GF-D8 (cell line): ENCODE measurements around the gene ZKSCAN5.
A peak's percentile ranks its signal among the peaks of the same experiment; 100 is the strongest.

Source experiments
- DNase-seq: peaks from one replicate; lab custom pipeline; 2025; lab: John Stamatoyannopoulos, UW

ZKSCAN5 gene

DNA sequence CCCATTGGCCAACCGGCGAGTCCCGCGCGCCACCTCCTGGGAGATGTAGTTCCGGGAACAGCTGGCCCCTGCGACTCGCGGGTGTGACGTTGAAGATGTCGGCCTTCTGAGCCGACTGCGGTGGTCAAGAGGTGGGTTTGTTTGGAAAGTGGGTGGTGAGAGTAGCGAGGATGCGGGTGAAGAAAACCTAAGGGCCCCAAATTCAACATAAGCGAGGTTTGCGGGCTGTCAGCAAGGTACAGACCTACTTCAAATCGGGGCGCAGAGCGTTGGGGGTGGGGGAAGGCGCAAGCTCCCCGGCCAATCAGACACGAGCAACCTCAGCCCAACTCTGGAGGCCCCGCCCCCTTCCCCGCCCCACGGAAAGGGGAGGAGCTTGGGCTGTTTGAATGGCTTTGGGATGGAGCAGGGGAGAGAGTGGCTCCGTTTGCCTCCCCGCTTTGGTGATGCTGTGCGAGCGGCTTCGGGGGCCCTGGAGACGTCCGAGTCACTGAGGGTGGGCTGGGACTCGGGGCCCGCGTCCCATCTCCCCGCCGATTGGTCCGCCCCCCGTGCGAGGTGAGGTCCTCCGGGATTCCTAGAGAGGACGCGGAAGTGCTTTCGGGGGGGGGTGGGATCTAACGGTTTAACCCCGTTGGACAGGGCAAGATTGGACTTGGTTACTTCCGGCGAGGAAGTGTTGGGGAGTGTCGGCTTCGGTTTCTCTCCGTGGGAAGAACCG is at the start of gene ZKSCAN5:
ZKSCAN5 (plus strand) TSS at position 60 of the 721 bp plus-strand sequence. CDS start 1,383 bp downstream, outside the sequence.
- DNase-seq, result peak; percentile 91

DNA sequence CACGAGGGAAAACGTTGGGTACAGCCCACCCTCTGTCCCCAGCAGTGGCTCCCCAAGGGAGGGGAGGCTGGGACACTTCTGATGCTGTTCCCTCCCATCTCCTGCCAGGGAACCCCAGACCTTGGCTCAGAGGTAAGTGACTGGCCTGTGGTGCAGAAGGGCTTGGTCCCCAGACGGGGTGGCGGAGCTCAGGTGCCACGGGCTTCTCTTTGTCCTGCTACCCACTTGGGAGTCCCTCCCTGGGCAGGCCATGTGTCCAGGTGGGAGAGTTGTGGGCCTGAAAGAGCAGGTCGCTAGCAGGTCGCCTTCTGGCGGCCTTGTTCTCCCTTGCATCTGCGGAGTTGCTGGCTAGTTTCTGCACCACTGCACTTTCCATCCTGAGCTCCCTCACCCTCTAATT is 48.6 kb upstream of the ZKSCAN5 start:
- DNase-seq, result no peak

DNA sequence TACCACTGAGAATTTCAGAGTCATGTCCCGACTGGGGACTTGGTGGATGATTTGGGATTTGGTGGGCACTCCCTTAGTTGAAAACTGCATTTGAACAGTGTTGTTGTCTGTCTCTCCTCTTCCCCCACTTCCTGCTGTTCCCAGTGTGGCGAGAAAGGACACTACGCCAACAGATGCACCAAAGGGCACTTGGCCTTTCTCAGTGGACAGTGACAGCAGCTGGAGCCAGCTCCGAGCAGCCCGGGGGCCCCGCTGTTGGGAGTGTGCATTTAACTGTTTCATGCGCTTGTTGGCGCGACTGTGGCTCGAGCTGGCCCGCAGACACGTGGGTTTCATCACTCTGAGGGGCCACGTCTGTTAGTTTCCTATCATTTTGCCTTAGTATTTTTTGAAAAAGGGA is 48.2 kb upstream of the ZKSCAN5 start:
- no peak for DNase-seq

DNA sequence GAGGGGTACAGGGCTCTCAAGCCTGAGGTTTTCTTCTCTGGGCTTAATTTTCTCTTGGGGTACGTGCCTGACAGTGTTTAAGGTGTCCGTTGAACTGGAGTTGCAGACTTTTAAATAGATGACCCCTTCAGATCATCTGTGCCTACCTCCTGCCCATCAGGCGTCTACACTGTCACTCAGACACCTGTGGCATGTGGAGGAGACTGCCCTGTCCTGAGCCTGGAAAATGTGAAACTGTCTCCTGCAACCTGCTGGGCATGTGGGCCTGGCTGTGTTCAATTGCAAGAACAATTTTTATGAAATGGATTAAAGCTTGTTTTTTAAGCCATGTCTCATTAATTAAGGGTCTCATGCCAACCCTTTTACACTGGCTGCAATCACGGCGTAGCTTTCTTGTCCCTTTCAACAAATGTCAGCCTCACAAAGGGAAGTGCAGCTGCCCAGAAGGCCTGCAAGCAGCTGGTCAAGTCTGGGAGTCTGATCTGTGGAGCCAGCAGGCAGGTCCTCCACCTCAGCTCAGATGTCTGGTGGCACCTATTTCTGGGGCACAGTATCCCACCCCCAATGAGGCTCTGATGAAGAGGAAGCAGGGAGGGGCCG is 47.3 kb upstream of the ZKSCAN5 start:
- DNase-seq, result no peak

DNA sequence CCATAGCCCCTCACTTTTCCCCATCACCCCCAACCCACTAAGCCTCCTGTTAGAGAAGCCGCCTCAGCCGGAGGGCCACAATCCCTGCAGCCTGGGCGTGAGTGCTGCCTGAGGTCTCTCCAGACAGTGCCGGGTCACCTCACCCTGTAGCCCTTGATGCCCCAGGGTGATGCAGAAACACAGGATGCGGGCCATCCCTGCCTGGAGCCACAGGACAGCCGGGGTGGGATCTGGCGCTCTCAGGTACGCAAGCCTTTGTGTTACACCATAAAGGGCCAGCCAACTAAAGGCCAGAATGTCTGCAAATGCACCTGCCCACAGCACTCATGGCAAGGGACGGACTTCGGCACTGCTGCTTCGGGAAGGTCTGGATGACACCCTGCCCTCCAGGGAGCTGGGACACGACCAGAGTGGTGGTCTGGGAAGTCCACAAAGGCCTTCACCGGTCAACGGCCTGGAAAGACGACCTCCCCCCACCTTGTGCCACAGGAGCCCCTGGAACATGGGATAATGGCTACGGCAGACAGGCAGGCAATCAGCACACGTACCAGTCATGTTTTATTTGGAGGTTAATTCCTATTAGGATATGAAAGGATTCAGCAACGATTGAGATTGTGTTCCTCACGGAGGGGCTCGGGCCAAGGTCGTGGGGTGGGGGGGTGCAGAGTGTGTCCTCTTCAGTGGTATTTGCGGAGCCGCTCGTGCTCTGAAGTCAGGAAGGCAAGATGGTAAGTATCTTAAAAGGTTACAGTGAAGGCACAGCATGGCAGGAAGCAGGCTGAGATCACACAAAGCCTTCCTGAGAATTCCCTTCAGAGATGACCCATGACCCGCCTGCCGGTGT is 46.6 kb upstream of the ZKSCAN5 start:
- DNase-seq, result no peak

DNA sequence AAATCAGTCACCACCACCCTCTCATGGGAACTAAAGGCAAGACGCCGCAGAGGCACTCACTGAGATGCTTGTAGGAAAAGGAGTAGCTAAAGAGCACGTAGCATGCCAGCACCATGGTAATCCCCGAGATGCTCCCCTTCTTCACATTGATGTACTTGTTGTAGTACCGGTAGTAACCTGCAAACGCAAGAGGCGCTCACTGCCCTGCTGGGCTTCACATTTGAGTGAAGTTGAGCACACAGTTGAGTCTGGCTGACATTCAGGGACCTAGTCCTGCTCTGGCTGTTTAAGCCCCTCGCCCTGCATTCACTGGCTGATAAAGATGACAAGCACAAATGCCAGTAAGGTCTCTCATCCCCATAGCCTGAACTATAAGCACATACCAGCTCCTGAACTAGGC is 45.4 kb upstream of the ZKSCAN5 start:
- DNase-seq, result no peak

DNA sequence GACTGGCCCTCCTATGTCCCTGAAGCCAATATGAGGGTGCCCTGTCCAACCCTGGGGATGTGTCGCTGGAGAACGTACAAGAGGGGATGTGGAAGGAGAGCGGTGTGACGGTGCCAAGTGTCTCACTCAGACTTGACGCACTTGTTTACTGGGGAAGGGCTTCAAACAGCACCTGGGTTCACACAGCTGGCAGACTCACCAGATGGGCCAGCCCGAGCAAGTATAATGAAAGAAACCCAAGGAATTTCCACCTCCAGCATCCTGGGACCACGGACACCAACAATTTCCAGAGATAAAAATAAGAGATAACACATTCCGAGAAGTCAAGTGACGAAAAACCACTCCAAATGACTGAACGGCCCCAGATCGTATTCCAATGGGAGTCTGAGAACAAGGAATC is 43.8 kb upstream of the ZKSCAN5 start:
- DNase-seq, result no peak

DNA sequence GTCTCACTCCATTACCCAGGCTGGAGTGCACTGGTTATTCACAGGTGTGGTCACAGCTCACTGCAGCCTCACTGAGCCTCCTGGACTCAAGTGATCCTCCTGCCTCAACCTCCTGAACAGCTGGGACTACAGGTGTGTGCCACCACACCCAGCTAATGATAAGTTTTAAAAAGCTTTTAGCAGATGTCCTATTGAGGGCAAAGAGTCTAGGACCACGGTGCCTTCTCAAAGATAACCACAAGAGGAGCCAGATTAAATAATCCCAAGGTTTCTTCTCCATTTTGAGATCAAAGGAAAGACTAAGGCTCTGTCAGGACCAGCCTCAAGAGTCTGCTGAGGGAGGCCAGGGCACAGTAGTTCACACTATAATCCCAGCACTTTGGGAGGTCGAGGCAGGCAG is 43.2 kb upstream of the ZKSCAN5 start:
- DNase-seq, result no peak

DNA sequence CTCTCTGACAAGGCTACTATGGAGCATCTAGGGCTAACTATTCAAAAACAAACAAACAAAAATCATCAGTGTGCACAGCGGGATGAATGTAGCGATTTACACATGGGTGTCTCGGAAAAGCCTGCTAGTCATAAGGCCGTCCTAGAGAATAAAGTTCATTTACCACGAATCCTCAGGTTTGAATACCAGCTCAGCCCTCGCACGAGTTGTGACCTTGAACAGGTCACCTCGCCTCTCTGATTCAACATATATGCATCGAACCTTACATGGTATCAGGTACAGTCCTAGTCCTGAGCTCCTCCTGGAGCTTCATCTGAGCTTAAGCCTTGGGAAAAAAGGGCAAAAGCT is 39.1 kb upstream of the ZKSCAN5 start:
- no peak for DNase-seq

DNA sequence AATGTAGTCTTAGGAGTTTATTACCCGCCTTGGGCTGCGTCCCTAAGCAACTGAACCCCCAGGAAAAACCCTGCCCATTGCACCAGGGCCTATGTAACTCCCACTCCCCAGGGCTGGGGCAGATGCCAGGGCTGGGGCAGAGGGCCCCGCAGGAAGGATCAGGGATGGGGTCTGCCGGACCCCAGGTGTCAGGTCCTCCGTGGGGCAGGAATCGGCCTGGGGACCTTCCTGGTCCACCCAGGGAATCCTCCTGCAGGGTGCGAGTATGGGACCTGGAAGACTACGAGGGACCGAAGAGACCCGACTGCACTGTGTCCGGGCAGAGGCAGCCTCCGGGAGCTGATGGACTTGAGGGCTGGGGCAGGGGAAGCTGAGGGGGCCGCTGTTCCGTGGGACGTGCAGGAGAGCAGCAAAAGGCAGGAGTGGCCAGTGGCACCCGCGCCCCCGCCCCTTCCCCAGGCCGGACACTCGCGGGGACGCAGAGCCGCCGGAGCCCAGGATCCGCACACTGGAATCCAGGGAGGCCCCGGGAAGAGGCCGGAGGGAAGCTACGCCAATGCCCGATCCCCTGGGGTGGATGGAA is 36.0 kb upstream of the ZKSCAN5 start:
- DNase-seq, result no peak

DNA sequence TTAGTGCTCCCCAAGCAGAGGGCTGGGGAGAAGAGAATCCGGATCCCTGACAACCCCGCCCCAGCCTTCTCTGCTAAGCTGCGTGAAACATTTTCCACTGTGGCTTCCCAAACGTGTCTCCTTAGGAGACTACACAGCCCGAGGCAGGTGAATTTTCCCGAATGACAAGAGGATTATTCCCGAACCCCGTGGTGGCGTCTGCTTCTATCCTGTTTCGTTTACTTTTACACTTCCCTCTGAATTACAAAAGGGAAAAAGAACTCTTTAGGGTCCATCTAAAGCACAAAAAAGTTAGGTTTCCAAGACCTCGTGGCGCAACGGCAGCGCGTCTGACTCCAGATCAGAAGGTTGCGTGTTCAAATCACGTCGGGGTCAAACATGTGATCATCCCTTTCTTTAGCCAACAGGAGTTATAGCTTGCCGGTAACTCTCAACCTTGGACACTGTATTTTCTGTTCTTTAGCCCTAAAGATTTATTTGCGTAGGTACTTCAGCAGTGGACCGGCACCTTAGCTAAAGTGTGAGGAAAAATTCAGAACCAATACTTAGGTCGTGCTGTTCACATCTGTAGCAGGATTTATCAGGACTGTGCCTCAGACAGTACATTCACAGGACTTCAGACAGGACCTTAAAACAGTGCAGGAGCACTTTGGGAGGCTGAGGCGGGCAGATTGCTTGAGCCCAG is 34.9 kb upstream of the ZKSCAN5 start:
- no peak for DNase-seq

DNA sequence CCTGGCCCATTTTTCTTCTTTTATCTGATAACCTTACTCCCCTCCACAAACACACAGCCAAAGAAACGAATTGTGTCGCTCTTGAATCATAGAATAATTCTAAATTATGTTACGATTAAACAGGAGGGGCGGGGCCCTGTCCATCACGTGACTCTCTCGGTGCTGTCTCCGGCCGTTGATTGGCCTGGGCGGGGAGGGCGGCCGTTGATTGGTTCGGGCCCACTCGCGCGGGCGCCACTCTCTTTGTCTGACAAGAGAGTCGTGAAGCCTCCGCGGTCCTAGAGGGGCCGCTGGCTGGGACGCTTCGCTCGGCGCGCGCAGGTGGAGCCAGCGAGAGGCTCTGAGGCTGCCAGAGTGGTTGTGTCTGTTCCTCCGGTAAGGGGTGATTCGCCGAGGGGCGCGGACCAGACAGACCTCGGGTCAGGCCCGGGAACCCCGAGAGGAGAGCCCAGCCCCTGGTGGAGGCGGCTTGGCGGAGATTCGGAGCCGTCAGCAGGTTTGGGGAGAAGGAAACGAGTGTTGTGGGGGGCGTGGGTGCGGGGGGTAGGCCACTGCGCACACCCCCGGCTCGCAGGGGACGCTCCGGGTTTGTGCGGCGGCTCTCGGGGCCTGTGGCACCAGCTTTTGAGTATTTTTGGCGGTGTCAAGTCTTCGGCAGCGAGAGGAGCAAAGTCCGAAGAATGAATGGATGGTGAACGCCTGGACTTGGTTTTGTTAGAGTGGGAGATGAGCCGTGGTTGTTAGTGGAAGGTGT is 31.7 kb upstream of the ZKSCAN5 start, which contains the start of gene ZNF789:
ZNF789 (plus strand) TSS at position 330 of the 754 bp plus-strand sequence. CDS start 3,567 bp downstream, outside the sequence.
- peak; percentile 95 for DNase-seq

DNA sequence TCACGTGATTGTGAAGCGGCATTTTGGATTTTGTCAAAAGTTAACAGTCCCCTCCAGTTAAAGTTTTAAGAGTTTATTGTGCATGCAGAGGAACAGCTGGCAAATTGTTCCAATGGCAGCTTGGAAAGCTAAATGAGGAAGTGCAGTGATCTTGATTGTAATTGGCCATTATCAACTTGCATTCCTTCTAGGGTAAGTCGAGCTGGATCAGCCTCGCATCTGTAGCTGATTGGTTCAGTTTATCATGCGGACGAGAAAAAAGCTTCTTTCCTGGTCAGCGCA is 31.2 kb upstream of the ZKSCAN5 start:
- DNase-seq, result peak; percentile 74

DNA sequence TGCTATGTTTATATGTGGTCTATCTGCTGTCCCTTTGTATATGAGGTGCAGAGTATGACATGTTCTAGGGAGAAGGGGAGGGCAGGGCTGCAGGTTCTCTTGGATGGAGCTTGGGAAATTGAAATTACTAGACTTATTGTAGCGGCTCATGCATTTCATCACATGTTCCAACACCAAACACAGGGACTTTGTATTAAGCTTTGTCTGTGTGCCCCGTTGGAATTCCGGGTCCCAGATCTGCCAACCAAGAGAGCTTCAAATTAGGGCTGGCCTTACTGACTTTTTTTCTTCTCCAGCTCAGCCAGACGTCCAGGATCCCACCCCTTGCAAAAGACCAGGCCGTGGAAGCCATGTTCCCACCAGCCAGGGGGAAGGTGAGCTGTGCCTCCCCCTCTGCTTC is 28.4 kb upstream of the ZKSCAN5 start:
- no peak for DNase-seq

DNA sequence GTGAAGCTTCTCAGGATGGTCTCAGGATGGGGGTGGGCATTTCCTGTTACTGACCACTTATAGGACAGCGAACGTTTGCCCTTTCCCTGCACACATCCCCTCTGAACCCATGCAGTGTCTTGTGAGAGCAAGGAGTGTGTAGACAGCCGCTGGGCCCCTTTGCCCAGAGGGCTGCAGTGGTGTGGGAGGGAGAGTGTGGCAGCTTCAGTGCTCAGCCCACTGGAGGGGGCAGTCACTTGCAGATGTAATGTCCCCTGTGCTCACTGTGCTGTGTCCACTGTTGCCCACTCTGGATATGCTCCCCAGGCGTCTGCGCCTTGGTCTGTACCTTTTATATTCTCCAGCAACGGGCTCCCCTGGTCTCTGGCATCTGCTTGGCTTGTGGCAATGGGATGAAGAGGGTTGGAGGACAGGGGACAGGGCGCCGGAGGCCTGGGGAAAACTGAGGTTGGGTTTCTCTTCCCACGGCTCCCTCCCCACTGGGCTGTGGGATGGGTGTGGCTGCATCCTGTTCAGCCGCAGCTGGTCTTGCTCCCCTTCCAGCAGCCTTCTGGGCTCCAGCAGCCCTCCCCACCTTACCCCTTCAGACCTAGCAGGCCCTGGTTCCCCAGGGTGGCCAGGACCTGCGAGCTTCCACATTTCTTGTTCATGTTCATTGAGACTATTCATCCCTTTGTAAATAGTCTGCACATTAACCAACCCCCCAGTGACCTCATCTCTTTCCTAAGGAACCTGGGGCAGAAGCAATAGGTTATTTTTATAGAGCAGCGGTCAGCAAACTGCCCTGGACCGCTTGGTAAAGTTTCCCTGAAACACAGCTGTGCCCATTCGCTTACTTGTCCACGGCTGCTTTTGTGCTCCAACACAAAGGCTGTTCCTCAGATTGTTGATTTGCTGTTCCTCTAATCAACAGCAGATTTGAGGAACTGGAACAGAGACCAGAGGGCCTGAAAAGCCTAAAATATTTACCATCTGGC is 25.7 kb upstream of the ZKSCAN5 start:
- no peak for DNase-seq

DNA sequence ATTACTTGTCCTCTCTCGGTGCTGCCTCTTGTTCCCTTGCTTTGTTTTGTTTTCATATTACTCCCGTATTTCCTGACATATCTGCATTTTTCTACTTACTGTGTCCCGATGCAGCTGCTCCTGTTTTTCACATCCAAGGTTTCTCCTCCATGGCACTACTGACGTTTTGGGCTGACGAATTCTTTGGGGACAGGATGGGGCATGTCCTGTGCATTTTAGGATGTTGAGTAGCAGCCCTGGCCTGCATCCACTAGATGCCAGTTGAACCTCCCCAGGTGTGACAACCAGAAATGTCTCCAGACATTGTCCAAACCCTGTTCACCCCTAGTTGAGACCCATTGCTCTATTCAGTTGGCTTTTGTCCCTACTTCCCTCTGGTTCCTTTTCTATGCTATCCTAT is 19.4 kb upstream of the ZKSCAN5 start:
- no peak for DNase-seq

DNA sequence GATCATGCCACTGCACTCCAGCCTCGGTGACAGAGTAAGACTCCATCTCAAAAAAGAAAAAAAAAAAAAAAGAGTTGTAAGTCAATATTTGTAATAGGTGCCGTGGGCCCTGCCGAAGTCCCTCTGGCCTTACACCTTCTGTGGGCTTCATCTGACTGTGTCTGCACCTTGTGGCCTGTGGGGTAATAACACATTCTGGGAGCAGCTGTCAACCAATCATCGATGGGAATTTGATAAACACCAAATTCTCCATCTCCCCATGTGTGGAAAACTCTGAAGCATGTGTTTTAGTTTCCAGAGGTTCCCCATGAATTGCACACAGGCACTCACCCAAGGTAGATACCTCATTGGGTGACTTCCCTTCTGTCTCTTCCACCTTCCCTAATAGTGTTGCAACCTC is 15.2 kb upstream of the ZKSCAN5 start:
- DNase-seq, result no peak

DNA sequence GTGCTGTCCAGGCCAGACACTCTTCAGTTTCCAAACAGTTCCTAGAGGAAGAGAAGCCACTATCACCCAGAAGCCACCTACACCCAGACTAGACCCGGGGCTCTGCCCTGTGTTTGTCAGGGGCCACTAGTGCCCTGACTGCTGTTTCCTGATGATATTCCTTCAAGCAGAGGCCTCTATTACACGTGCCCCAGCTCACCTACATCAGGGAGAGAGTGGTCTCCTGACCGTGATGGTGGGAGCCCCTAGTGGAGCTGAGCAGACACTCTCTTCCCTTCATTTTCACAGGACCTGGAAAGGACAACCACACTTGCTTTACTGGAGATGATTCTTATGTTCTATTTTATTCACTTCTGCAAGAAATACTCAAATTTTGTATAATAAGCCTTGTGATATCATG is 13.6 kb upstream of the ZKSCAN5 start:
- DNase-seq, result no peak

DNA sequence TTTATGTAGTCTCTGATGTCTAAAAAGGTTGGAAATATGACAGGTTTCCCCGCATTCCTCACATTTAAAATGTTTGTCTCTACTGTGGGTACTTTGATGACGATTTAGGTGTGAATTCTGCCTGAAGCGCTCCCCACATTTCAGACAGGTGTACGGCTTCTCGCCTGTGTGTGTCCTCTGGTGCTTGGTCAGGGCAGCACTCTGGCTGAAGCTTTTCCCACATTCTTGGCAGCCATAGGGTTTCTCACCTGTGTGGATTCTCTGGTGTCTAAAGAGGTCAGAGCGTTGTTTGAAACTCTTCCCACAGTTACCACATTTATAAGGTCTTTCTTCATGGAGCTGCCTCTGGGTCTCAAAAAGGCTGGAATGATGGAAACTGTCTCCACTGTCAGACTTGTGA is 10.6 kb upstream of the ZKSCAN5 start:
- no peak for DNase-seq
